K562 (cell line): ENCODE data around the gene PXN. TPM values are rescaled to one million over a fixed set of nuclear protein-coding genes. Genes with fewer than 3 reads are reported as not detected.

ENCODE experiments used
- ATF7 ChIP-seq: fragments of 450-650 bp; IDR thresholded peaks from 2 replicates; pipeline ENCODE4 v1.7.1; 2014; ENCODE audit warnings: mild to moderate bottlenecking, moderate library complexity
- CBFB ChIP-seq: sonication (generic); formaldehyde crosslinking; IDR thresholded peaks from 2 replicates; pipeline ENCODE4 v1.4.0; 2020; ENCODE audit warnings: mild to moderate bottlenecking, missing genetic modification reagents
- CEBPG ChIP-seq, 3 experiments: fragments of 200-800 bp in 1 of 3; sonication (Bioruptor generic) in 1 of 3; sonication (generic) in 1 of 3; formaldehyde crosslinking in 1 of 3; IDR thresholded peaks in 2 of 3; conservative IDR thresholded peaks in 1 of 3; 2 replicates each; pipeline versions ENCODE4 v1.6.1 to v1.8.0; 2016 to 2022; ENCODE audit warnings: missing compliant biosample characterization in 2 of 3, missing genetic modification characterization in 2 of 3, mild to moderate bottlenecking in 1 of 3, missing genetic modification reagents in 1 of 3
- CHD1 ChIP-seq: fragments of 200-600 bp; sonication (generic); IDR thresholded peaks from one replicate; pipeline ENCODE4 v1.6.1; 2012; ENCODE audit warnings: mild to moderate bottlenecking, moderate library complexity, low read length, inconsistent platforms
- ETV5 ChIP-seq: sonication (generic); formaldehyde crosslinking; IDR thresholded peaks from 2 replicates; pipeline ENCODE4 v1.4.0; 2020; ENCODE audit warnings: low read depth, mild to moderate bottlenecking, missing genetic modification reagents
- FOXK1 ChIP-seq: sonication (generic); formaldehyde crosslinking; IDR thresholded peaks from 2 replicates; pipeline ENCODE4 v1.8.0; 2022; ENCODE audit warnings: missing genetic modification reagents, mild to moderate bottlenecking, borderline replicate concordance
- KAT7 ChIP-seq: sonication (generic); formaldehyde crosslinking; IDR thresholded peaks from 2 replicates; pipeline ENCODE4 v1.8.0; 2022; ENCODE audit warnings: missing genetic modification reagents, mild to moderate bottlenecking, borderline replicate concordance
- MAFK ChIP-seq: IDR thresholded peaks from 2 replicates; pipeline ENCODE4 v1.6.1; 2011; ENCODE audit warnings: low read length, improper control_type of control experiment
- NFE2 ChIP-seq: IDR thresholded peaks from 2 replicates; pipeline ENCODE4 v1.6.1; 2014; ENCODE audit warnings: antibody characterized with exemption, low read depth
- NR2C2 ChIP-seq, 2 experiments: fragments of 200-800 bp in 1 of 2; sonication (Bioruptor generic) in 1 of 2; sonication (generic) in 1 of 2; formaldehyde crosslinking in 1 of 2; IDR thresholded peaks; 2 replicates each; pipeline versions ENCODE4 v1.6.1 to v1.8.0; 2016 to 2022; ENCODE audit warnings: mild to moderate bottlenecking in 1 of 2, missing compliant biosample characterization in 1 of 2, missing genetic modification characterization in 1 of 2, missing genetic modification reagents in 1 of 2
- RAD21 ChIP-seq, 2 experiments: fragments of 250-450 bp in 1 of 2; fragments of 450-650 bp in 1 of 2; sonication (Bioruptor Pico) in 1 of 2; formaldehyde crosslinking in 1 of 2; IDR thresholded peaks in 1 of 2; conservative IDR thresholded peaks in 1 of 2; 2 replicates each; pipeline versions ENCODE4 v1.4.0 to v1.8.0; 2020 to 2022; ENCODE audit warnings: mild to moderate bottlenecking in 2 of 2, moderate library complexity in 1 of 2
- RCOR1 ChIP-seq, 2 experiments: IDR thresholded peaks; 2 replicates each; pipeline ENCODE4 v1.6.1; 2012; ENCODE audit warnings: low read depth in 2 of 2, low read length in 2 of 2, borderline replicate concordance in 1 of 2, improper control_type of control experiment in 1 of 2
- SMAD2 ChIP-seq: fragments of 150-350 bp; IDR thresholded peaks from 2 replicates; pipeline ENCODE4 v1.6.1; 2014; ENCODE audit warnings: low read depth, mild to moderate bottlenecking, low read length
- SMARCE1 ChIP-seq: fragments of 450-650 bp; IDR thresholded peaks from 2 replicates; pipeline ENCODE4 v1.7.1; 2016; ENCODE audit warnings: mild to moderate bottlenecking
- U2AF2 ChIP-seq: fragments of 200-400 bp; formaldehyde crosslinking; optimal IDR thresholded peaks from 2 replicates; pipeline ENCODE3; 2017; ENCODE audit warnings: low read depth, mild to moderate bottlenecking, low read length
- ZNF121 ChIP-seq: sonication (generic); formaldehyde crosslinking; conservative IDR thresholded peaks from 2 replicates; pipeline ENCODE4 v1.8.0; 2022; ENCODE audit warnings: missing genetic modification reagents
- ZNF232 ChIP-seq: sonication (generic); formaldehyde crosslinking; IDR thresholded peaks from 2 replicates; pipeline ENCODE4 v1.8.0; 2022; ENCODE audit warnings: mild to moderate bottlenecking, missing genetic modification reagents
- ZNF274 ChIP-seq: IDR thresholded peaks from 2 replicates; pipeline ENCODE4 v1.6.1; 2011; ENCODE audit warnings: low read depth, mild to moderate bottlenecking, low read length, moderate library complexity, borderline replicate concordance
- ZNF431 ChIP-seq: sonication (generic); formaldehyde crosslinking; IDR thresholded peaks from 2 replicates; pipeline ENCODE4 v1.8.0; 2022; ENCODE audit warnings: mild to moderate bottlenecking, missing genetic modification reagents
- polyA plus RNA-seq, 8 experiments: library from polyadenylated mRNA; depleted of rRNA in 4 of 8; stranded (reverse) in 5 of 8; unstranded in 3 of 8; fragments of >200 nt; fragmentation: Nextera tagmentation in 2 of 8; fragmentation: Illumina TruSeq in 1 of 8; extraction: Ambion mirVana in 2 of 8; extraction: Trizol in 1 of 8; gene quantifications; 2 replicates each; pipeline versions ENCODE4 v1.2.1 to v1.2.3, GENCODE V29; 2011 to 2014; ENCODE audit warnings: inconsistent platforms in 1 of 8, missing spikeins in 1 of 8
- total RNA-seq, 7 experiments: library from RNA; depleted of rRNA in 6 of 7; stranded (reverse); fragments of >200 nt in 6 of 7; fragmentation: Illumina TruSeq in 2 of 7; extraction: Trizol in 2 of 7; gene quantifications; 2 replicates each; pipeline versions ENCODE4 v1.2.1 to v1.2.3, GENCODE V29; 2011 to 2021; ENCODE audit warnings: low replicate concordance in 1 of 7
- TF ChIP-seq, protein P1 (sequence below): sonication (generic); formaldehyde crosslinking; IDR thresholded peaks from 2 replicates; pipeline ENCODE4 v1.8.1; 2023; ENCODE audit warnings: mild to moderate bottlenecking, missing genetic modification reagents
- TF ChIP-seq, protein P2 (sequence below): sonication (generic); formaldehyde crosslinking; IDR thresholded peaks from 2 replicates; pipeline ENCODE4 v1.8.1; 2023; ENCODE audit warnings: missing genetic modification reagents, mild to moderate bottlenecking, borderline replicate concordance

Gene PXN
- total and polyA plus RNA-seq, 9 of the 15 experiments (the other 6 are each of a cell fraction or from before 2014, with no cell fraction given) = 4.0 to 74.1 (median 18.6) TPM

DNA sequence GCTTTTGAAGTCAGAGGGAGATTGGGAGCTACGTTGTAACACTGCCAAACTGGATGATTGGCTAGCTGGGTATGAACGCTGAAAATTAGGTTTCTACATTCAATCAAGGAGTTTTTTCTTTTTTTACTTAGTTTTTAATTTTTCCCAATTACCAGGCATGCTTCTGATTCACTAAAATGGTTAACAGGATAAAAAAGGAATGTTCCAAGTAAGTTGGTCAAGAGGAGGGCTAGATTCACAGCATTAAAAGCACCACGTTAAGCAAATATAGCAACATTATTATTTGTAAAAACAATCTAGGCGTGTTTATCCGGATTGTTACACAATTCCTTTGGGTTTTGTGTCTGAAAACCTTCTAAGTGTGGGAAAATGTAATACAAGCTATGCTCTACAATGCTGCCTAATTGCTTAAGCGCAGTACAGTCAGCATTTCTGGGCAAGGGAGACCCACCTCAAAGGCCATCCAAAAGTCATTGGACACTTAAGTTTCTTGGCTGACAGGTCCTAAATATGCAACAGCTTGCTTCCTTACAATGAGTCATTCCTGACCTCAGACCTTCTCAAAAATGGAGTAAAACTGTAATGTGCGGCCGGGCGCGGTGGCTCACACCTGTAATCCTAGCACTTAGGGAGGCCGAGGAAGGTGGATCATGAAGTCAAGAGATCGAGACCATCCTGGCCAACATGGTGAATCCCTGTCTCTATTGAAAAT, 65.8 kb downstream of the PXN start (continued):
- TF ChIP-seq CHD1 (peak; percentile 23), ATF7 (peak; percentile 28; the same call in 1 of the 2 replicates), CBFB (no peak), ZNF274 (0 out of 2 replicates have a peak, but pooled peaks have one; percentile 14), KAT7 (CRISPR knock-in tag) (peak; percentile 59), U2AF2 (no peak), ZNF431 (0 out of 2 replicates have a peak, but pooled peaks have one; percentile 11), MAFK (peak; percentile 53), FOXK1 (CRISPR knock-in tag) (peak; percentile 90; the same call in 1 of the 2 replicates), RAD21 (CRISPR knock-in tag; conservative IDR thresholded peaks at IDR 0.05 in 1 of 2, IDR thresholded peaks at IDR 0.05 in 1 of 2) (no peak), SMAD2 (no peak), RCOR1 (IDR thresholded peaks at IDR 0.05; ENCODE audit: borderline replicate concordance in 1 of 2, low read depth in 2 of 2, low read length in 2 of 2) (no peak), SMARCE1 (0 out of 2 replicates have a peak, but pooled peaks have one; percentile 27), ETV5 (CRISPR knock-in tag) (0 out of 2 replicates have a peak, but pooled peaks have one; percentile 18), NR2C2 (CRISPR knock-in tag; IDR thresholded peaks at IDR 0.05) (no peak), NR2C2 (tag; IDR thresholded peaks at IDR 0.05) (0 out of 2 replicates have a peak, but pooled peaks have one; percentile 22), NFE2 (peak; percentile 46; the same call in 1 of the 2 replicates), CEBPG (CRISPR knock-in tag; IDR thresholded peaks at IDR 0.05) (no peak), CEBPG (tag; conservative IDR thresholded peaks at IDR 0.05 in 1 of 2, IDR thresholded peaks at IDR 0.05 in 1 of 2) (peak; percentile 25 to 60; a peak in 3 of 4 replicates), ZNF121 (CRISPR knock-in tag) (0 out of 2 replicates have a peak, but pooled peaks have one; percentile 7), ZNF232 (peak; percentile 61; the same call in 1 of the 2 replicates)
- TF ChIP-seq, protein P1, sequence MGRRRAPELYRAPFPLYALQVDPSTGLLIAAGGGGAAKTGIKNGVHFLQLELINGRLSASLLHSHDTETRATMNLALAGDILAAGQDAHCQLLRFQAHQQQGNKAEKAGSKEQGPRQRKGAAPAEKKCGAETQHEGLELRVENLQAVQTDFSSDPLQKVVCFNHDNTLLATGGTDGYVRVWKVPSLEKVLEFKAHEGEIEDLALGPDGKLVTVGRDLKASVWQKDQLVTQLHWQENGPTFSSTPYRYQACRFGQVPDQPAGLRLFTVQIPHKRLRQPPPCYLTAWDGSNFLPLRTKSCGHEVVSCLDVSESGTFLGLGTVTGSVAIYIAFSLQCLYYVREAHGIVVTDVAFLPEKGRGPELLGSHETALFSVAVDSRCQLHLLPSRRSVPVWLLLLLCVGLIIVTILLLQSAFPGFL (CRISPR knock-in tag) = 0 out of 2 replicates have a peak, but pooled peaks have one; percentile 67
- TF ChIP-seq, protein P2, sequence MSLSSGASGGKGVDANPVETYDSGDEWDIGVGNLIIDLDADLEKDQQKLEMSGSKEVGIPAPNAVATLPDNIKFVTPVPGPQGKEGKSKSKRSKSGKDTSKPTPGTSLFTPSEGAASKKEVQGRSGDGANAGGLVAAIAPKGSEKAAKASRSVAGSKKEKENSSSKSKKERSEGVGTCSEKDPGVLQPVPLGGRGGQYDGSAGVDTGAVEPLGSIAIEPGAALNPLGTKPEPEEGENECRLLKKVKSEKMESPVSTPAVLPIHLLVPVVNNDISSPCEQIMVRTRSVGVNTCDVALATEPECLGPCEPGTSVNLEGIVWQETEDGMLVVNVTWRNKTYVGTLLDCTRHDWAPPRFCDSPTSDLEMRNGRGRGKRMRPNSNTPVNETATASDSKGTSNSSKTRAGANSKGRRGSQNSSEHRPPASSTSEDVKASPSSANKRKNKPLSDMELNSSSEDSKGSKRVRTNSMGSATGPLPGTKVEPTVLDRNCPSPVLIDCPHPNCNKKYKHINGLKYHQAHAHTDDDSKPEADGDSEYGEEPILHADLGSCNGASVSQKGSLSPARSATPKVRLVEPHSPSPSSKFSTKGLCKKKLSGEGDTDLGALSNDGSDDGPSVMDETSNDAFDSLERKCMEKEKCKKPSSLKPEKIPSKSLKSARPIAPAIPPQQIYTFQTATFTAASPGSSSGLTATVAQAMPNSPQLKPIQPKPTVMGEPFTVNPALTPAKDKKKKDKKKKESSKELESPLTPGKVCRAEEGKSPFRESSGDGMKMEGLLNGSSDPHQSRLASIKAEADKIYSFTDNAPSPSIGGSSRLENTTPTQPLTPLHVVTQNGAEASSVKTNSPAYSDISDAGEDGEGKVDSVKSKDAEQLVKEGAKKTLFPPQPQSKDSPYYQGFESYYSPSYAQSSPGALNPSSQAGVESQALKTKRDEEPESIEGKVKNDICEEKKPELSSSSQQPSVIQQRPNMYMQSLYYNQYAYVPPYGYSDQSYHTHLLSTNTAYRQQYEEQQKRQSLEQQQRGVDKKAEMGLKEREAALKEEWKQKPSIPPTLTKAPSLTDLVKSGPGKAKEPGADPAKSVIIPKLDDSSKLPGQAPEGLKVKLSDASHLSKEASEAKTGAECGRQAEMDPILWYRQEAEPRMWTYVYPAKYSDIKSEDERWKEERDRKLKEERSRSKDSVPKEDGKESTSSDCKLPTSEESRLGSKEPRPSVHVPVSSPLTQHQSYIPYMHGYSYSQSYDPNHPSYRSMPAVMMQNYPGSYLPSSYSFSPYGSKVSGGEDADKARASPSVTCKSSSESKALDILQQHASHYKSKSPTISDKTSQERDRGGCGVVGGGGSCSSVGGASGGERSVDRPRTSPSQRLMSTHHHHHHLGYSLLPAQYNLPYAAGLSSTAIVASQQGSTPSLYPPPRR (CRISPR knock-in tag) = 0 out of 2 replicates have a peak, but pooled peaks have one; percentile 3
